A549 (cell line): Measurements from ENCODE around the gene DNASE1L2. TPM values are rescaled to one million over a fixed set of nuclear protein-coding genes. Genes with fewer than 3 reads are reported as not detected.
A peak's percentile ranks its signal among the peaks of the same experiment; 100 is the strongest.

Experiments used
- ATAC-seq, 2 experiments: fragments of 200-7000 bp in 1 of 2; fragments of >200 bp in 1 of 2; cut with Nextera tagmentation in 1 of 2; cut with Tn5 transposase in 1 of 2; 3 replicates each; pipeline versions ENCODE4 v1.8.0 to v1.9.1; 2018 to 2020; ENCODE audit warnings: mild to moderate bottlenecking in 1 of 2, moderate library complexity in 1 of 2
- CTCF ChIA-PET: fragments of 300-600 bp; sonication (Branson Sonifier 250); formaldehyde crosslinking; extraction: SDS; loops from one replicate; lab custom pipeline; 2021; ENCODE audit warnings: antibody characterized with exemption, inconsistent platforms; lab: Yijun Ruan, JAX
- POLR2A ChIA-PET: fragments of 350-600 bp; formaldehyde crosslinking; extraction: SDS; loops from one replicate; lab custom pipeline; 2021; ENCODE audit warnings: antibody characterized with exemption, inconsistent platforms; lab: Yijun Ruan, JAX
- DNase-seq, 2 experiments: peaks; one replicate each; pipeline versions ENCODE4 v3.0.0 to v3.0.0-alpha.2; 2011 to 2016; ENCODE audit warnings: low read depth in 1 of 2, low spot score in 1 of 2
- FAIRE-seq: peaks from 2 replicates; lab custom pipeline; 2011; peaks lifted over from hg19 to GRCh38; lab: Jason Lieb, UNC
- H3K27ac ChIP-seq, 2 experiments: fragments of >200 bp; sonication (Bioruptor Twin); formaldehyde crosslinking; 3 replicates each; pipeline ENCODE4 v1.5.1; 2016 to 2017
- H3K4me1 ChIP-seq: fragments of >200 bp; sonication (Bioruptor Twin); formaldehyde crosslinking; 3 replicates; pipeline ENCODE4 v1.6.1; 2016
- H3K4me2 ChIP-seq: fragments of >200 bp; sonication (Bioruptor Twin); formaldehyde crosslinking; 3 replicates; pipeline ENCODE4 v1.6.1; 2016
- H3K4me3 ChIP-seq: fragments of >200 bp; sonication (Bioruptor Twin); formaldehyde crosslinking; 3 replicates; pipeline ENCODE4 v1.5.1; 2016
- H3K9me3 ChIP-seq: fragments of >200 bp; sonication (Bioruptor Twin); formaldehyde crosslinking; 3 replicates; pipeline ENCODE4 v1.6.1; 2016
- ATOH8 ChIP-seq: fragments of 250-450 bp; sonication (Bioruptor Pico); IDR thresholded peaks from 2 replicates; pipeline ENCODE4 v1.5.0; 2020; ENCODE audit warnings: low read depth, mild to moderate bottlenecking, moderate library complexity
- BHLHE40 ChIP-seq: IDR thresholded peaks from 2 replicates; pipeline ENCODE4 v1.6.1; 2012; ENCODE audit warnings: low read depth, low read length, inconsistent platforms
- CBX2 ChIP-seq: fragments of 200-600 bp; sonication (generic); IDR thresholded peaks from 2 replicates; pipeline ENCODE4 v1.6.1; 2016; ENCODE audit warnings: low read depth, mild to moderate bottlenecking, borderline replicate concordance
- EHF ChIP-seq: fragments of 250-450 bp; sonication (Bioruptor Pico); IDR thresholded peaks from 2 replicates; pipeline ENCODE4 v1.5.0; 2020; ENCODE audit warnings: mild to moderate bottlenecking
- HES2 ChIP-seq: fragments of >200 bp; sonication (Bioruptor Twin); formaldehyde crosslinking; IDR thresholded peaks from 2 replicates; pipeline ENCODE4 v1.6.1; 2016
- JUN ChIP-seq, 2 experiments: fragments of >200 bp; sonication (Bioruptor Twin); formaldehyde crosslinking; IDR thresholded peaks; 2 replicates in 1 of 2; 3 replicates in 1 of 2; pipeline ENCODE4 v1.6.1; 2016 to 2017
- JUNB ChIP-seq: fragments of >200 bp; sonication (Bioruptor Twin); formaldehyde crosslinking; IDR thresholded peaks from 2 replicates; pipeline ENCODE4 v1.6.1; 2016
- MAZ ChIP-seq: fragments of 150-350 bp; IDR thresholded peaks from 2 replicates; pipeline ENCODE4 v1.6.1; 2014; ENCODE audit warnings: antibody characterized with exemption, low read depth, low read length, borderline replicate concordance
- MYC ChIP-seq: IDR thresholded peaks from 2 replicates; pipeline ENCODE4 v1.6.1; 2012; ENCODE audit warnings: mild to moderate bottlenecking, inconsistent platforms, low read length, improper control_type of control experiment, borderline replicate concordance
- PHF8 ChIP-seq: fragments of 200-600 bp; sonication (generic); IDR thresholded peaks from 2 replicates; pipeline ENCODE4 v1.6.1; 2016; ENCODE audit warnings: low read depth, mild to moderate bottlenecking, antibody characterized with exemption, moderate library complexity, borderline replicate concordance
- POLR2A ChIP-seq: IDR thresholded peaks from 2 replicates; pipeline ENCODE4 v1.6.1; 2012; ENCODE audit warnings: mild to moderate bottlenecking, low read length
- RCOR1 ChIP-seq: fragments of 150-350 bp; IDR thresholded peaks from 2 replicates; pipeline ENCODE4 v1.6.1; 2014; ENCODE audit warnings: antibody characterized with exemption, low read length, low read depth
- REST ChIP-seq: fragments of 200-600 bp; sonication (generic); IDR thresholded peaks from 2 replicates; pipeline ENCODE4 v1.6.1; 2016; ENCODE audit warnings: antibody characterized with exemption, mild to moderate bottlenecking, moderate library complexity
- SMC3 ChIP-seq: fragments of >200 bp; sonication (Bioruptor Twin); formaldehyde crosslinking; IDR thresholded peaks from 3 replicates; pipeline ENCODE4 v1.6.1; 2018; ENCODE audit warnings: inconsistent platforms
- TP53 ChIP-seq: fragments of 250-450 bp; sonication (Bioruptor Pico); IDR thresholded peaks from 2 replicates; pipeline ENCODE4 v1.5.0; 2021; ENCODE audit warnings: mild to moderate bottlenecking, moderate library complexity
- ZFP36 ChIP-seq: fragments of 450-650 bp; IDR thresholded peaks from 2 replicates; pipeline ENCODE4 v1.6.1; 2014; ENCODE audit warnings: borderline replicate concordance; ENCODE audit not compliant: partially characterized antibody
- ZSCAN20 ChIP-seq: fragments of 250-450 bp; sonication (Bioruptor Pico); IDR thresholded peaks from 2 replicates; pipeline ENCODE4 v1.8.0; 2022; ENCODE audit warnings: mild to moderate bottlenecking, moderate library complexity
- WGBS: methylation state at CpG from one replicate; pipeline ENCODE4 v1.1.6; 2017; ENCODE audit errors: missing lambda C conversion rate; 5-methylcytosine and 5-hydroxymethylcytosine counted together
- polyA minus RNA-seq: library from RNA; depleted of rRNA, polyadenylated mRNA; stranded (reverse); fragments of >200 nt; gene quantifications from 2 replicates; pipeline ENCODE4 v1.2.3, GENCODE V29; 2011; rRNA and poly(A)+ RNA removed
- polyA plus RNA-seq, 4 experiments: library from polyadenylated mRNA; depleted of rRNA in 3 of 4; stranded (reverse); fragments of >200 nt; fragmentation: RNase III in 1 of 4; extraction: RNeasy Plus Mini Kit Qiagen cat#74134 plus additional on column Dnase treatment in 1 of 4; gene quantifications; 2 replicates in 3 of 4; 3 replicates in 1 of 4; pipeline ENCODE4 v1.2.3, GENCODE V29; 2011 to 2017

The DNASE1L2 gene, protein sequence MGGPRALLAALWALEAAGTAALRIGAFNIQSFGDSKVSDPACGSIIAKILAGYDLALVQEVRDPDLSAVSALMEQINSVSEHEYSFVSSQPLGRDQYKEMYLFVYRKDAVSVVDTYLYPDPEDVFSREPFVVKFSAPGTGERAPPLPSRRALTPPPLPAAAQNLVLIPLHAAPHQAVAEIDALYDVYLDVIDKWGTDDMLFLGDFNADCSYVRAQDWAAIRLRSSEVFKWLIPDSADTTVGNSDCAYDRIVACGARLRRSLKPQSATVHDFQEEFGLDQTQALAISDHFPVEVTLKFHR
- 0.36 and 0.65 TPM in 2 replicates for polyA plus RNA-seq (2011; rRNA removed)
- 1.9 and 2.3 TPM in 2 replicates for polyA plus RNA-seq (2012; cell fraction: cytosol; rRNA removed)
- polyA plus RNA-seq (2012; cell fraction: nucleus; rRNA removed) = 10.5 and 17.7 TPM in 2 replicates
- 0.88 to 1.5 TPM (median 1.2 TPM) in 3 replicates for polyA plus RNA-seq (2017; fragmentation: RNase III; extraction: RNeasy Plus Mini Kit Qiagen cat#74134 plus additional on column Dnase treatment)
- 0.41 and 0.44 TPM in 2 replicates for polyA minus RNA-seq

- H3K9me3 ChIP-seq = no peaks in the 10 kb centered on the region
- no peak within 1 kb of the TSS for H3K4me2 ChIP-seq
- peak; percentile 25 to 57 for ATAC-seq
- no peaks in the 10 kb centered on the region for H3K4me1 ChIP-seq
- ChIA-PET CTCF (interaction anchor here (0.9 to 1.2 kb wide), 2 partner anchors 8 to 41 kb away, joined by 3 read pairs; no protein-coding TSS in a partner anchor), POLR2A (interaction anchor here (0.9 to 1.3 kb wide), 2 partner anchors 15 to 81 kb away, joined by 3 to 4 read pairs; partner anchors contain the start of genes ECI1 and TRAF7)
- peak in 1 of 2 experiments; percentile 52 for DNase-seq
- 91% methylated on average over 53 of the region's 64 CpGs for WGBS
- no peak for FAIRE-seq
- H3K4me3 ChIP-seq = no peak within 1 kb of the TSS
- TF ChIP-seq ZSCAN20 (no peak), MYC (no peak), PHF8 (no peak), JUNB (no peak), JUN (IDR thresholded peaks at IDR 0.05) (0 out of 5 replicates have a peak, but pooled peaks of 1 of the 2 experiments have one; percentile 2), CBX2 (no peak), BHLHE40 (no peak), POLR2A (0 out of 2 replicates have a peak, but pooled peaks have one; percentile 1), TP53 (peak; percentile 52; the same call in 1 of the 2 replicates), HES2 (no peak), ATOH8 (CRISPR knock-in tag) (no peak)
- TF ChIP-seq, all 56 proteins: peak for 3
- H3K27ac ChIP-seq = 0 out of 6 replicates have a peak within 1 kb of the TSS, but pooled peaks of 1 of the 2 experiments have one; percentile 7
Measured at GRCh38 chr16:2236337-2237101, at the start of gene DNASE1L2. Gene DNASE1L2 (plus strand): TSS chr16:2236444. CDS start chr16:2236817, 373 bp downstream.

GRCh38 chr16:2186505-2186904, 49.7 kb upstream of the DNASE1L2 start:
- no peak for ATAC-seq
- 90% methylated on average over 7 of the region's 20 CpGs for WGBS
- ChIA-PET POLR2A (no interaction called here), CTCF (interaction anchor here (2.7 kb wide), 1 partner anchor 8 kb away, joined by 19 read pairs; no protein-coding TSS in a partner anchor)
- TF ChIP-seq EHF (CRISPR knock-in tag) (no peak), REST (no peak), MAZ (no peak), RCOR1 (no peak), SMC3 (no peak), ZFP36 (no peak)
- H3K4me2 ChIP-seq = no peak overlapping the region
- no peak for DNase-seq
- no peak overlapping the region for H3K4me3 ChIP-seq
- H3K27ac ChIP-seq = no peak overlapping the region
- no peaks in the 10 kb centered on the region for H3K9me3 ChIP-seq
- no peaks in the 10 kb centered on the region for H3K4me1 ChIP-seq
- FAIRE-seq = no peak
